Nephron (organoid): Measurements from ENCODE around the gene DPP7.

ENCODE experiments used
- H3K27ac Mint-ChIP-seq, 3 experiments: 2 replicates each; pipeline ENCODE4 v1.8.0; 2020; ENCODE audit warnings: mixed read lengths in 3 of 3, mild to moderate bottlenecking in 2 of 3, moderate library complexity in 1 of 3
- H3K27me3 Mint-ChIP-seq: 2 replicates; pipeline ENCODE4 v1.8.0; 2021; ENCODE audit warnings: low read depth, mild to moderate bottlenecking, moderate library complexity, mixed read lengths
- H3K36me3 Mint-ChIP-seq: 2 replicates; pipeline ENCODE4 v1.8.0; 2020; ENCODE audit warnings: low read depth, mixed read lengths
- H3K4me1 Mint-ChIP-seq: 2 replicates; pipeline ENCODE4 v1.8.0; 2020; ENCODE audit warnings: mixed read lengths
- H3K4me3 Mint-ChIP-seq, 3 experiments: 2 replicates each; pipeline ENCODE4 v1.8.0; 2020; ENCODE audit warnings: mild to moderate bottlenecking in 3 of 3, mixed read lengths in 3 of 3, moderate library complexity in 2 of 3
- H3K9me3 Mint-ChIP-seq: 2 replicates; pipeline ENCODE4 v1.8.0; 2020; ENCODE audit warnings: mixed read lengths
- CTCF ChIP-seq, 3 experiments: fragments of 200-600 bp; sonication (generic); IDR thresholded peaks; one replicate each; pipeline ENCODE4 v1.5.0; 2021; ENCODE audit warnings: antibody characterized with exemption in 3 of 3; ENCODE audit not compliant: unreplicated experiment in 3 of 3

DPP7 gene

GRCh38 chr9:137145731-137146526 lies 31.4 kb upstream of the DPP7 start:
- Mint-ChIP-seq H3K4me3 (no peak overlapping the region), H3K27ac (no peak overlapping the region), H3K9me3 (no peaks in the 10 kb centered on the region), H3K36me3 (no peaks in the 10 kb centered on the region), H3K27me3 (peaks cover 68% of the 10 kb centered on the region), H3K4me1 (no peaks in the 10 kb centered on the region)
- TF ChIP-seq CTCF (IDR thresholded peaks at IDR 0.05; ENCODE audit: unreplicated experiment in 3 of 3), result no peak

GRCh38 chr9:137143459-137143858 lies 28.9 kb upstream of the DPP7 start:
- H3K4me1 Mint-ChIP-seq, result no peaks in the 10 kb centered on the region
- H3K27ac Mint-ChIP-seq, result no peak overlapping the region
- H3K27me3 Mint-ChIP-seq, result peaks cover 71% of the 10 kb centered on the region
- H3K36me3 Mint-ChIP-seq, result no peaks in the 10 kb centered on the region
- no peak for TF ChIP-seq CTCF (IDR thresholded peaks at IDR 0.05; ENCODE audit: unreplicated experiment in 3 of 3)
- H3K9me3 Mint-ChIP-seq, result peaks cover 2% of the 10 kb centered on the region
- no peak overlapping the region for H3K4me3 Mint-ChIP-seq

GRCh38 chr9:137141976-137142936 lies 27.7 kb upstream of the DPP7 start:
- Mint-ChIP-seq H3K27me3 (peaks cover 77% of the 10 kb centered on the region), H3K9me3 (peaks cover 2% of the 10 kb centered on the region), H3K36me3 (no peaks in the 10 kb centered on the region), H3K27ac (no peak overlapping the region), H3K4me1 (no peaks in the 10 kb centered on the region), H3K4me3 (no peak overlapping the region)
- no peak for TF ChIP-seq CTCF (IDR thresholded peaks at IDR 0.05; ENCODE audit: unreplicated experiment in 3 of 3)

- no peak overlapping the region for H3K4me3 Mint-ChIP-seq
- H3K36me3 Mint-ChIP-seq, result no peaks in the 10 kb centered on the region
- no peak for TF ChIP-seq CTCF (IDR thresholded peaks at IDR 0.05; ENCODE audit: unreplicated experiment in 3 of 3)
- peaks cover 83% of the 10 kb centered on the region for H3K27me3 Mint-ChIP-seq
- H3K4me1 Mint-ChIP-seq, result no peaks in the 10 kb centered on the region
- H3K27ac Mint-ChIP-seq, result no peak overlapping the region
- H3K9me3 Mint-ChIP-seq, result peaks cover 2% of the 10 kb centered on the region
These were observed 26.7 kb upstream of the DPP7 start for GRCh38 chr9:137141050-137141810.

- TF ChIP-seq CTCF (IDR thresholded peaks at IDR 0.05; ENCODE audit: unreplicated experiment in 3 of 3), result no peak
- Mint-ChIP-seq H3K27ac (no peak overlapping the region), H3K9me3 (peaks cover 2% of the 10 kb centered on the region), H3K27me3 (peaks cover 85% of the 10 kb centered on the region), H3K4me3 (peak overlapping the region in 2 of 3 experiments; percentile 31 to 64), H3K4me1 (no peaks in the 10 kb centered on the region), H3K36me3 (no peaks in the 10 kb centered on the region)
These were observed 25.8 kb upstream of the DPP7 start for GRCh38 chr9:137140151-137141012.
